ENCODE data around the gene SLC4A8.

Gene SLC4A8

GRCh38 chr12:51528852-51529650, 104.4 kb downstream of the SLC4A8 start:
- no peak for DNase-seq (ENCODE audit: low spot score)

- no peak for DNase-seq (ENCODE audit: low spot score)
Measured at GRCh38 chr12:51529651-51529970, 105.0 kb downstream of the SLC4A8 start.

- DNase-seq (ENCODE audit: low spot score), result no peak
Measured at GRCh38 chr12:51530208-51530607, 105.6 kb downstream of the SLC4A8 start.

- DNase-seq (ENCODE audit: low spot score), result no peak
Measured at GRCh38 chr12:51531284-51531977, 106.8 kb downstream of the SLC4A8 start.

GRCh38 chr12:51531978-51532497, 107.4 kb downstream of the SLC4A8 start:
- peak; percentile 72 for DNase-seq (ENCODE audit: low spot score)

GRCh38 chr12:51533799-51534198, 109.2 kb downstream of the SLC4A8 start:
- DNase-seq (ENCODE audit: low spot score), result no peak

- no peak for DNase-seq (ENCODE audit: low spot score)
Measured at GRCh38 chr12:51534216-51535074, 109.8 kb downstream of the SLC4A8 start.

- peak; percentile 44 for DNase-seq (ENCODE audit: low spot score)
Measured at GRCh38 chr12:51536159-51536558, 111.5 kb downstream of the SLC4A8 start.

GRCh38 chr12:51538149-51538548, 113.5 kb downstream of the SLC4A8 start:
- no peak for DNase-seq (ENCODE audit: low spot score)

GRCh38 chr12:51538599-51538998, 114.0 kb downstream of the SLC4A8 start:
- DNase-seq (ENCODE audit: low spot score), result no peak

- DNase-seq (ENCODE audit: low spot score), result no peak
Measured at GRCh38 chr12:51540996-51541395, 116.4 kb downstream of the SLC4A8 start.

GRCh38 chr12:51546097-51546496, 121.5 kb downstream of the SLC4A8 start:
- no peak for DNase-seq (ENCODE audit: low spot score)

- no peak for DNase-seq (ENCODE audit: low spot score)
Measured at GRCh38 chr12:51547606-51548005, 123.0 kb downstream of the SLC4A8 start.

- DNase-seq (ENCODE audit: low spot score), result no peak
Measured at GRCh38 chr12:51548241-51548640, 123.6 kb downstream of the SLC4A8 start.

GRCh38 chr12:51549637-51550036, 125.0 kb downstream of the SLC4A8 start:
- no peak for DNase-seq (ENCODE audit: low spot score)

Measured in RKO (cell line).